HEK293T (cell line): ENCODE data around the gene DYNC2LI1.

ENCODE experiments used
- ARNT ChIP-seq: fragments of 450-650 bp; IDR thresholded peaks from 2 replicates; pipeline ENCODE4 v1.6.1; 2017; ENCODE audit warnings: mild to moderate bottlenecking
- BHLHE40 ChIP-seq: fragments of 450-650 bp; IDR thresholded peaks from 2 replicates; pipeline ENCODE4 v1.6.1; 2016; ENCODE audit warnings: mild to moderate bottlenecking, moderate library complexity, borderline replicate concordance
- ELF4 ChIP-seq: fragments of 450-650 bp; IDR thresholded peaks from 2 replicates; pipeline ENCODE4 v1.6.1; 2017; ENCODE audit warnings: antibody characterized with exemption
- FOXA1 ChIP-seq: fragments of 450-650 bp; IDR thresholded peaks from 2 replicates; pipeline ENCODE4 v1.6.1; 2016; ENCODE audit warnings: mild to moderate bottlenecking
- FOXK2 ChIP-seq: fragments of 450-650 bp; IDR thresholded peaks from 2 replicates; pipeline ENCODE4 v1.6.1; 2016; ENCODE audit warnings: mild to moderate bottlenecking
- FOXM1 ChIP-seq: fragments of 450-650 bp; IDR thresholded peaks from 2 replicates; pipeline ENCODE4 v1.6.1; 2017; ENCODE audit warnings: mild to moderate bottlenecking, borderline replicate concordance
- L3MBTL2 ChIP-seq: fragments of 450-650 bp; conservative IDR thresholded peaks from 2 replicates; pipeline ENCODE4 v1.6.1; 2016; ENCODE audit warnings: mild to moderate bottlenecking
- NFRKB ChIP-seq: fragments of 450-650 bp; IDR thresholded peaks from 2 replicates; pipeline ENCODE4 v1.6.1; 2016; ENCODE audit warnings: mild to moderate bottlenecking, moderate library complexity
- PKNOX1 ChIP-seq: fragments of 450-650 bp; IDR thresholded peaks from 2 replicates; pipeline ENCODE4 v1.6.1; 2016
- SP1 ChIP-seq: fragments of 450-650 bp; IDR thresholded peaks from 2 replicates; pipeline ENCODE4 v1.6.1; 2017
- SUZ12 ChIP-seq: fragments of 450-650 bp; IDR thresholded peaks from 2 replicates; pipeline ENCODE4 v1.6.1; 2016; ENCODE audit warnings: mild to moderate bottlenecking
- TARDBP ChIP-seq: fragments of 450-650 bp; IDR thresholded peaks from 2 replicates; pipeline ENCODE4 v1.6.1; 2016
- ZNF384 ChIP-seq: fragments of 450-650 bp; IDR thresholded peaks from 2 replicates; pipeline ENCODE4 v1.6.1; 2016

- TF ChIP-seq BHLHE40 (no peak), ELF4 (no peak), L3MBTL2 (no peak), FOXM1 (no peak), TARDBP (no peak), ARNT (no peak), FOXA1 (no peak), SP1 (no peak), ZNF384 (no peak), SUZ12 (no peak), PKNOX1 (no peak), FOXK2 (no peak), NFRKB (no peak)
Observed at GRCh38 chr2:43853141-43854081, 79.6 kb downstream of the DYNC2LI1 start.
